ENCODE data around the gene HOXB6. TPM values are rescaled to one million over a fixed set of nuclear protein-coding genes. Genes with fewer than 3 reads are reported as not detected.

HOXB6 gene
- total RNA-seq, 1 donor = 0.63 TPM

DNA sequence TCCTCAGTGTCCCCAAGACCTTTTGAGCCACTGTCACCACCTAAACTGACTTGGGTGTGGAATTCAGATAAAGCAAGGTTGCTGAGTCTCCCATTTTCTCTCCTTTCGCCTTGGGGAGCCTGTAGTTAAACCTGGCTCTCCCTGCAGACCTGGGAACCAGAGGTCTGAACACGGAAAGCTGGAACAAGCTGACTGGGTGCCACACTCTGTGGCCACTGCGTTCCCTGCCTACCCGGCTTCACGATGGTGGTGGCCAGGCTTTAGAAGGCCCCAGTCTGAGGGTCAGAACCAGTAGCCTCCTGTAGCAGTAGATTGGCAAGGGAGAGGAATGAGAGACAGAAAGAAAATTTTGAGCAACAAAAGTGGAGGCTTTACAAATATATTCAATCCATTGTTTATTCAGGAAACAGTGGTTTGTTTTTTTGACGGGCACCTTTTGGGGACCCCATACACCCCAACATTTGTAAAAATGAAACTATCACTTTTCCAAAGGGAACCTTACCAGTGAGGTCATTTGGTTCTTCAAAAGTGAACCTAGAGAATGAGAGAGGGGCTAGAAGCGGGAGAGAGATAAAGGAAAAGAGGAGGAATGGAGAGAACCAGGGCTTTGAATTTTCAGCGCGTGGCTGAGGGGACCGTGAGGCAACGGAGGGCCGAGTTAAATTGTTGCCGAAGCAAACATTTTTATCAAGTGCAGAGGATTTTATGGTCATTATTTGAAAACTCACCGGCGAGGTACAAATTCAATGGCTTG lies 12.1 kb upstream of the HOXB6 start:
- DNase-seq (ENCODE audit: low read depth) = no peak
- TF ChIP-seq, protein P1, sequence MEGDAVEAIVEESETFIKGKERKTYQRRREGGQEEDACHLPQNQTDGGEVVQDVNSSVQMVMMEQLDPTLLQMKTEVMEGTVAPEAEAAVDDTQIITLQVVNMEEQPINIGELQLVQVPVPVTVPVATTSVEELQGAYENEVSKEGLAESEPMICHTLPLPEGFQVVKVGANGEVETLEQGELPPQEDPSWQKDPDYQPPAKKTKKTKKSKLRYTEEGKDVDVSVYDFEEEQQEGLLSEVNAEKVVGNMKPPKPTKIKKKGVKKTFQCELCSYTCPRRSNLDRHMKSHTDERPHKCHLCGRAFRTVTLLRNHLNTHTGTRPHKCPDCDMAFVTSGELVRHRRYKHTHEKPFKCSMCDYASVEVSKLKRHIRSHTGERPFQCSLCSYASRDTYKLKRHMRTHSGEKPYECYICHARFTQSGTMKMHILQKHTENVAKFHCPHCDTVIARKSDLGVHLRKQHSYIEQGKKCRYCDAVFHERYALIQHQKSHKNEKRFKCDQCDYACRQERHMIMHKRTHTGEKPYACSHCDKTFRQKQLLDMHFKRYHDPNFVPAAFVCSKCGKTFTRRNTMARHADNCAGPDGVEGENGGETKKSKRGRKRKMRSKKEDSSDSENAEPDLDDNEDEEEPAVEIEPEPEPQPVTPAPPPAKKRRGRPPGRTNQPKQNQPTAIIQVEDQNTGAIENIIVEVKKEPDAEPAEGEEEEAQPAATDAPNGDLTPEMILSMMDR (IDR thresholded peaks at IDR 0.05; ENCODE audit: insufficient read depth, low read length) = no peak
- no peak overlapping the region for H3K4me3 ChIP-seq (ENCODE audit: low read depth, low read length)

DNA sequence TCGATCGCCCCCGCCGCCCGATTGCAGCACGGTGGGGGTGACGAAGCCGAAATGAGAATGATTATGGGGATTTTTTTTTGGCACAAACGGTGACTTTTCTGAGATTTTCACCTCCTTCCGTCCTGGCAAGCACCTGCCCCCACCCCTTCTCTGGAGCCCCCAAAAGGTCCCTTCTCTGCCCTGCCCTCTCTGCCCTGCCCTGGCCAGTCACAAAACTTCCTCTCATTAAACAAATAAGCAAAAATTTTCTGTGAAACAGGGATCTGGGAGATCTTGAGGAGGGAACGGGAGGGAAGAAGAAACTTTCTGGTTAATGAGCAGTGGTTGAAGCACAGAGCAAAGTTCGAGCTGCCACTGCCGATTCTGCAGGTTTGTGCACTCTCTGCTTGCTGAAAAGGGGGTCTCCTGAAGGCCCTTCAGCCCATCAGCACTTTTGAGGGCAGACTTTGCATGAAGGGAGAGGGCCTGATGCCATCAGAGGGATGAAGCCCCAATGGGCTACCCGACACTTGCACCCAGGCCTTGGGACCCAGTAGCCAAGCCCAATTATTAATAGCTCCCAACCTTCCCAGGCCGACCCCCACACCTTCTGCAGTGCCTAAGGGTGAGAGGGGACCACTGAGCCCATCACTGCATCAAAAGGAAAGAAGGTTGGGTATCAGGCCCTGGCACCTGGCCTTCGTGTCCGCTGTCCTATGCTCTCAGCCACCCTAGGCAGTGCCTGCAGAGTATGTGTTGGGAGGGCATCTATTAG lies 11.4 kb upstream of the HOXB6 start:
- TF ChIP-seq, protein P1 (IDR thresholded peaks at IDR 0.05; ENCODE audit: insufficient read depth, low read length) = no peak
- H3K4me3 ChIP-seq (ENCODE audit: low read depth, low read length) = no peak overlapping the region
- DNase-seq (ENCODE audit: low read depth) = no peak

DNA sequence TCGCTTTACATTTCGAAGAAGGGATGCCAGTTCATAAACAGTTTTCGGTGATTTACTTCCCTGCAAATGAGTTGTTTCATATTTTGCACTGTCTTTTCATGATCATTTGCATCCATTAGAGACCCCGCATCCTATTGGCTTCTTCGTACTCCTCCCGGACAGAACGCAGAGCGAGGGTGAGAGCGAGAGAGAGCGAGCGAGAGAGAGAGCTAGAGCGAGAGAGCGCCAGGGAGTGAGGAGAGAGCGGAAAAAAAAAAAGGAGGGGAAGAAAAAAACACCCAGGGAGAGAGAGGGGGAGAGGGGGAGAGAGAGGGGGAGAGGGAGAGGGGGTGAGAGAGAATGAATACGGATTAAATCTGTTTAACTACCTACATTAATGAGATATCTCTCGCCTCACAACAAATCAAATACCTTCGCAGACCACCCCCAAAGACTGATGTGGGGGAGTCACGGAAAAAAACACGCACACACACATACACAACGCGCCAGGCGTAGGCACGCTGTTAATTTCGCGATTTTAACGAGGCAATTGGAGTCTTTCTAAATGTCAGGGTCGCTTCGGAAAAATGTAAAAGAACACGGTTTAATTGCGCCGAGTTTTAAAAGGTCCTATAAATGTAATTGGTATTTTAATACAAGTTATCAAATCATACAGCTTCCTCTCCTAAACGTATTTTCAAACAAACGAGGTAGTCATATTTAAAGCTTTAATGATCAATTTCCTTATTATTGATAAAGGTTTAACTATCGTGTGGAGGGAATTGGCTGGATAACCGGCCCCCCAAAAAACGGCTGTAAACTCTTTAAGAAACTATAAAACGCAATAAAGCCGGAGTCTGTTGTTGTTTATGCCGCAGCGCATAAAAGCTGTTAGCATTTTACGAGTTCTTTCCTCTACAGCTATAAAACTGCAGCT lies 10.5 kb upstream of the HOXB6 start, which contains the start of gene HOXB8:
HOXB8 (minus strand) TSS at position 246 of the 916 bp plus-strand sequence. CDS start 588 bp downstream, outside the sequence.
- DNase-seq (ENCODE audit: low read depth) = no peak
- TF ChIP-seq, protein P1 (IDR thresholded peaks at IDR 0.05; ENCODE audit: insufficient read depth, low read length) = no peak

DNA sequence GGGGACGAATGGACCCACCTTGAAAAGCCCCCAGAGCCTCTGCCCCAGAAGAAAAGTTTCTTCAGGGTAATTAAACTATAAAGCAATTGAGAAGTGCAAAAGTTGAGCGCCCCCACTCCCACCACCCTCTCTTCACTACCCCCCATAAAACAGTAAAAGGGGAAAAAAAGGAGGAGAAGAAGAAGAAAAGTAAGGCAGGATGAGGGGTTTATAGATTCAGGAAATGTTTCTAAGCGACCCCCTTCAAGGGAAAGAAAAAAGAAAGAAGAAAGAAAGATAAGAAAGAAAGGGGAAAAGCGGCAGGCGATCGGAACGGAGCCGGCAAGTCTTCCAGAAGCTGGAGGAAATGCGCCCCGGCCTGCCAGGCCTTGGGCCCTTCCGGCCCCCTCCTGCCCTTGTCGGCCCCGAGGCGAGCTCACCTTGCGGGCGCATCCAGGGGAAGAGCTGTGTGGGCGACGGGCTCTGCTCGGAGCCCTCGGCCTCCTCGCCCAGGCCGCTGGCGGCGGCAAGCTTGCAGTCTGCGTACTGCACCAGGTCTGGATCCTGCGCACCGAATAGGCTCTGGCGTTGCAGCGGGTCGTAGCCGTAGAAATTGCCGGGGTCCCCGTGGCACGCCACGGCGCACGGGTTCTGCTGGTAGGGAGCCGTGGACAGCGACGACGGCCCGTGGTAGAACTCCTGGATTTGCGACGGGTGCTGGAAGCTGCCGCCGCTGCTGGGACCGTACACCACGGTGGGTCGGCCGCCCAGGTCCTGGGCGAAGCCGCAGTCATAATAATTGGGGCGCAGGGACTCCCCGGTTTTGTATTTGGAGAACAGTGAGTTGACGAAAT lies 9.3 kb upstream of the HOXB6 start:
- TF ChIP-seq, protein P1 (IDR thresholded peaks at IDR 0.05; ENCODE audit: insufficient read depth, low read length) = no peak
- no peak for DNase-seq (ENCODE audit: low read depth)
- no peak overlapping the region for H3K4me3 ChIP-seq (ENCODE audit: low read depth, low read length)

More for the DNA sequence above, 10.5 kb upstream of the HOXB6 start, which contains the start of gene HOXB8:
- H3K4me3 ChIP-seq (ENCODE audit: low read depth, low read length) = no peak within 1 kb of the TSS

DNA sequence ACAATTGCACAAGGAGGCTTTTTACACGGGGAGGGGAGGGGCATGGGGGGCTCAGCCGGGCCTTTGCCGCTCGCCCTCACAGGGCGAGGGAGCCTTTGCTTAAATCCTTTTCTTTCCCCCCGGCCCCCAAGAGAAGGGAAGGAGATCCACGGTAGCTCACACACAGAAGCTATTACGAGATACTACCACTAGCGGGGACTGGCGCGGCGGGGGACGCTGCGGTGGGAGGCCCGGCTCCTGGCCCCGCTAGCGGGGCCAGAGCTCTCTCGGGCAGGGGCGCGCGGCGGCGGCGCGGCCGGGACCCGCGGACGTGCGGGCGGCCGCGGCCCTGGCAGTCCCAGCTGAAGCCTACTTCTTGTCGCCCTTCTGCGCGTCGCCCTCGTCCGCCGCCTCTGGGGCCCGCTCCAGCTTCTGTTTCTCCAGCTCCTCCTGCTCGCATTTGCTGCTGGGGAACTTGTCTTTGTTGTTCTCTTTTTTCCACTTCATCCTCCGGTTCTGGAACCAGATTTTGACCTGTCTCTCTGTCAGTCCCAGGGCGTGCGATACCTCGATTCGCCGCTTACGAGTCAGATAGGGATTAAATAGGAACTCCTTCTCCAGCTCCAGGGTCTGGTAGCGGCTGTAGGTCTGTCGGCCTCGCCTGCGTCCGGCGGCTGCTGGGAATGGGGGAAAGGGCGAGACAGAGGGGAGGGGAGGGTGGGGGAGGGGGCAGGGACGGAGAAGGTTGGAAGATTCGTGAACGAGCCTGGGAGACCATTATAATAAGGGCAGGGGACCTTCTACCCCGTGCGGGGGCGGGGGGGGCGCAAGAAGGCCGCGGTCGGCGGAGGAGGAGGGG lies 8.3 kb upstream of the HOXB6 start:
- peak overlapping the region; percentile 35 for H3K4me3 ChIP-seq (ENCODE audit: low read depth, low read length)
- DNase-seq (ENCODE audit: low read depth) = no peak
- TF ChIP-seq, protein P1 (IDR thresholded peaks at IDR 0.05; ENCODE audit: insufficient read depth, low read length) = peak; percentile 38
